DMS53 (cell line): ENCODE measurements around the gene PLPP2.
"Not testable (repeated sequence)": the region's sequence is repeated elsewhere in the genome, so short reads cannot be mapped to it uniquely, and the experiment has no call there.

Source experiments
- DNase-seq: peaks from one replicate; lab custom pipeline; 2025; lab: John Stamatoyannopoulos, UW

Gene PLPP2

GRCh38 chr19:269241-269640 lies 22.0 kb downstream of the PLPP2 start:
- DNase-seq, result no peak

- no peak for DNase-seq
Observed at GRCh38 chr19:262125-262524, 29.1 kb downstream of the PLPP2 start.

GRCh38 chr19:256804-257203 lies 34.4 kb downstream of the PLPP2 start:
- DNase-seq, result not testable (repeated sequence)

- not testable (repeated sequence) for DNase-seq
Observed at GRCh38 chr19:252421-253186, 38.6 kb downstream of the PLPP2 start.

- DNase-seq, result no peak
Observed at GRCh38 chr19:246551-246950, 44.7 kb downstream of the PLPP2 start.

GRCh38 chr19:245900-246299 lies 45.3 kb downstream of the PLPP2 start:
- not testable (repeated sequence) for DNase-seq

- no peak for DNase-seq
Observed at GRCh38 chr19:245457-245856, 45.7 kb downstream of the PLPP2 start.
